Astrocyte (in vitro differentiated cells and primary cell): Measurements from ENCODE around the gene SLC4A5. TPM values are rescaled to one million over a fixed set of nuclear protein-coding genes. Genes with fewer than 3 reads are reported as not detected.

Experiments used
- DNase-seq: peaks from one replicate; pipeline ENCODE4 v3.0.0-alpha.2; 2010; ENCODE audit warnings: low read depth
- FAIRE-seq: peaks from 2 replicates; lab custom pipeline; 2011; peaks lifted over from hg19 to GRCh38; lab: Jason Lieb, UNC
- H2AFZ ChIP-seq: 2 replicates; pipeline ENCODE4 v1.6.0; 2012; ENCODE audit warnings: low read depth, low read length, inconsistent platforms
- H3K27ac ChIP-seq: 2 replicates; pipeline ENCODE4 v1.5.1; 2011; ENCODE audit warnings: low read depth, low read length, inconsistent platforms
- H3K27me3 ChIP-seq: 2 replicates; pipeline ENCODE4 v1.6.0; 2011; ENCODE audit warnings: low read length, inconsistent platforms; ENCODE audit not compliant: insufficient read depth
- H3K36me3 ChIP-seq: 2 replicates; pipeline ENCODE4 v1.5.1; 2011; ENCODE audit warnings: low read length, inconsistent platforms; ENCODE audit not compliant: insufficient read depth
- H3K4me1 ChIP-seq: 2 replicates; pipeline ENCODE4 v1.5.1; 2011; ENCODE audit warnings: low read length, inconsistent platforms; ENCODE audit not compliant: insufficient read depth
- H3K4me2 ChIP-seq: 2 replicates; pipeline ENCODE4 v1.6.0; 2012; ENCODE audit warnings: low read length, inconsistent platforms
- H3K4me3 ChIP-seq: 2 replicates; pipeline ENCODE4 v1.5.1; 2011; ENCODE audit warnings: low read depth, mild to moderate bottlenecking, low read length, inconsistent platforms; ENCODE audit not compliant: insufficient read depth
- H3K79me2 ChIP-seq: 2 replicates; pipeline ENCODE4 v1.6.0; 2012; ENCODE audit warnings: mild to moderate bottlenecking, low read length, inconsistent platforms; ENCODE audit not compliant: insufficient read depth
- H3K9ac ChIP-seq: 2 replicates; pipeline ENCODE4 v1.6.0; 2012; ENCODE audit warnings: mild to moderate bottlenecking, low read length, inconsistent platforms
- H3K9me3 ChIP-seq: 2 replicates; pipeline ENCODE4 v1.5.1; 2012; ENCODE audit warnings: low read depth, mild to moderate bottlenecking, low read length, inconsistent platforms; ENCODE audit not compliant: insufficient read depth
- H4K20me1 ChIP-seq: 2 replicates; pipeline ENCODE4 v1.6.0; 2012; ENCODE audit warnings: low read length, inconsistent platforms; ENCODE audit not compliant: insufficient read depth
- H3K27ac Mint-ChIP-seq: one replicate; pipeline ENCODE4 v1.8.0; 2021; ENCODE audit warnings: mild to moderate bottlenecking, mixed read lengths; ENCODE audit not compliant: unreplicated experiment
- H3K27me3 Mint-ChIP-seq: one replicate; pipeline ENCODE4 v1.8.0; 2021; ENCODE audit warnings: low read depth, mixed read lengths; ENCODE audit not compliant: unreplicated experiment
- H3K36me3 Mint-ChIP-seq: one replicate; pipeline ENCODE4 v1.8.0; 2021; ENCODE audit warnings: low read depth, mixed read lengths; ENCODE audit not compliant: unreplicated experiment
- H3K4me1 Mint-ChIP-seq: one replicate; pipeline ENCODE4 v1.8.0; 2021; ENCODE audit warnings: low read depth, mixed read lengths; ENCODE audit not compliant: unreplicated experiment
- H3K4me3 Mint-ChIP-seq: one replicate; pipeline ENCODE4 v1.8.0; 2021; ENCODE audit warnings: mild to moderate bottlenecking, moderate library complexity, mixed read lengths; ENCODE audit not compliant: unreplicated experiment
- H3K9me3 Mint-ChIP-seq: one replicate; pipeline ENCODE4 v1.8.0; 2021; ENCODE audit warnings: mild to moderate bottlenecking, mixed read lengths; ENCODE audit not compliant: unreplicated experiment
- EZH2 ChIP-seq: IDR thresholded peaks from 2 replicates; pipeline ENCODE4 v1.6.1; 2012; ENCODE audit warnings: mild to moderate bottlenecking, low read length, inconsistent platforms; ENCODE audit not compliant: insufficient read depth
- total RNA-seq: library from RNA; stranded (reverse); gene quantifications from 2 replicates; pipeline ENCODE4 v1.2.1, GENCODE V29; 2021
- TF ChIP-seq, protein P1 (sequence below): IDR thresholded peaks from 2 replicates; pipeline ENCODE4 v1.5.1; 2011; ENCODE audit warnings: low read depth, mild to moderate bottlenecking, inconsistent platforms, low read length, moderate library complexity; ENCODE audit not compliant: insufficient read depth

The SLC4A5 gene
- total RNA-seq, 1 donor from 2014 or later: 0.41 TPM

DNA sequence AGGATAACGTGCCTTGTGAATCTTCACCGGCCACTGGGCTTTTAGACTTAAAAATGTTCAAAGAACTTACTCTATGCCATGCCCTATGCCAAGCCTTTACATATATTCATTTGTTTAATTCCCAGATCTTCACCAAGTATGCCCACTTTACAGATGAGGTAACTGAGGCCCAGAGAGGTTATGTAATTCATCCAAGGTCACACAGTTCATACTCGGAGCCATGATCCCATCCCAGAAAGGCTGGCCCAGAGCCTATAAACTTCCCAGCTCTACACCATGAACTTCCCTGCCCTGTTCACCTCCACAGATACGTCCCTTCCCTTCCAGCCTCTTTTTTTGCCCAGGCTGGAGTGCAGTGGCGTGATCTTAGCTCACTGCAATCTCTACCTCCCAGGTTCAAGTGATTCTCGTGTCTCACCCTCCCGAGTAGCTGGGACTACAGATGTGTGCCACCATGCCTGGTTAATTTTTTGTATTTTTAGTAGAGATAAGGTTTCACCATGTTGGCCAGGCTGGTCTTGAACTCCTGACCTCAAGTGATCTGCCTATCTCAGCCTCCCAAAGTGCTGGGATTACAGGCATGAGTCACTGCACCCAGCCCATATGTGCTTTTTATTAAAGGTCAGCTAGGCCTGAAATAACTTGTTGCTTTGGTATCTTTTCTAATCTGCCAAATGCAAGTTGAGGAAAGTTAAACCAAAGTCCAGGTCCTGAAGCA lies 100.7 kb downstream of the SLC4A5 start:
- H3K36me3 ChIP-seq: no peaks in the 10 kb centered on the region
- Mint-ChIP-seq H3K36me3 (peaks cover 2% of the 10 kb centered on the region), H3K27ac (no peak overlapping the region), H3K27me3 (peaks cover 3% of the 10 kb centered on the region), H3K9me3 (no peaks in the 10 kb centered on the region), H3K4me1 (no peaks in the 10 kb centered on the region), H3K4me3 (no peak overlapping the region)
- no peaks in the 10 kb centered on the region for H3K4me1 ChIP-seq
- H3K27me3 ChIP-seq: peaks cover 3% of the 10 kb centered on the region
- no peak overlapping the region for H2AFZ ChIP-seq
- no peak for FAIRE-seq
- H4K20me1 ChIP-seq: no peaks in the 10 kb centered on the region
- TF ChIP-seq EZH2: no peak
- TF ChIP-seq, protein P1, sequence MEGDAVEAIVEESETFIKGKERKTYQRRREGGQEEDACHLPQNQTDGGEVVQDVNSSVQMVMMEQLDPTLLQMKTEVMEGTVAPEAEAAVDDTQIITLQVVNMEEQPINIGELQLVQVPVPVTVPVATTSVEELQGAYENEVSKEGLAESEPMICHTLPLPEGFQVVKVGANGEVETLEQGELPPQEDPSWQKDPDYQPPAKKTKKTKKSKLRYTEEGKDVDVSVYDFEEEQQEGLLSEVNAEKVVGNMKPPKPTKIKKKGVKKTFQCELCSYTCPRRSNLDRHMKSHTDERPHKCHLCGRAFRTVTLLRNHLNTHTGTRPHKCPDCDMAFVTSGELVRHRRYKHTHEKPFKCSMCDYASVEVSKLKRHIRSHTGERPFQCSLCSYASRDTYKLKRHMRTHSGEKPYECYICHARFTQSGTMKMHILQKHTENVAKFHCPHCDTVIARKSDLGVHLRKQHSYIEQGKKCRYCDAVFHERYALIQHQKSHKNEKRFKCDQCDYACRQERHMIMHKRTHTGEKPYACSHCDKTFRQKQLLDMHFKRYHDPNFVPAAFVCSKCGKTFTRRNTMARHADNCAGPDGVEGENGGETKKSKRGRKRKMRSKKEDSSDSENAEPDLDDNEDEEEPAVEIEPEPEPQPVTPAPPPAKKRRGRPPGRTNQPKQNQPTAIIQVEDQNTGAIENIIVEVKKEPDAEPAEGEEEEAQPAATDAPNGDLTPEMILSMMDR: no peak
- no peak overlapping the region for H3K9ac ChIP-seq
- H3K79me2 ChIP-seq: no peaks in the 10 kb centered on the region
- H3K4me3 ChIP-seq: no peak overlapping the region
- DNase-seq: no peak
- H3K27ac ChIP-seq: no peak overlapping the region
- H3K4me2 ChIP-seq: no peak overlapping the region
- peaks cover 7% of the 10 kb centered on the region for H3K9me3 ChIP-seq

DNA sequence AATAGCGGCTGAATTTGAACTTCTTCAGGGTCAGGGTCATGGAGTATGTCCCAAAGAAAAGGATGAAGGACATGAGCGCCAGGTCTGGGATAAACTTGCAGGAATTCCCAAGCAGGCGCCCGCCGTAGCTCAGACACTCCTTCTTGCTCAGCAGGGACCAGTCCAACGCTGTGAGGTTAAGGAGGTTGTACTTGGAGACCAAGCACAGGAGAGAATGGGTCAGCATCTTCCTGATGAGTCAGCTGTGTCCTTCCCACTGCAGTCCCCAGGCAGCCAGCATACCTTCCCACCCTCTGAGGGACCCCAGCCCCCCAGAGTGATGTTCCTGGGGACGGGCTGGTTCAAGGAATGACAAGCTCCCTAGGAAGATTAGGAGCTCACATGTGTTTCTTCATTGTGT lies 103.9 kb downstream of the SLC4A5 start:
- no peaks in the 10 kb centered on the region for H3K36me3 Mint-ChIP-seq
- H3K27ac Mint-ChIP-seq: no peak overlapping the region
- no peak overlapping the region for H2AFZ ChIP-seq
- no peak overlapping the region for H3K4me3 ChIP-seq
- no peak overlapping the region for H3K9ac ChIP-seq
- DNase-seq: no peak
- H3K4me2 ChIP-seq: no peak overlapping the region
- H3K27me3 Mint-ChIP-seq: peaks cover 3% of the 10 kb centered on the region
- peaks cover 3% of the 10 kb centered on the region for H3K27me3 ChIP-seq
- H3K36me3 ChIP-seq: no peaks in the 10 kb centered on the region
- no peaks in the 10 kb centered on the region for H4K20me1 ChIP-seq
- H3K27ac ChIP-seq: no peak overlapping the region
- TF ChIP-seq EZH2: no peak
- TF ChIP-seq, protein P1: no peak
- H3K4me3 Mint-ChIP-seq: no peak overlapping the region
- no peaks in the 10 kb centered on the region for H3K4me1 Mint-ChIP-seq
- H3K79me2 ChIP-seq: no peaks in the 10 kb centered on the region
- no peaks in the 10 kb centered on the region for H3K9me3 Mint-ChIP-seq
- no peak for FAIRE-seq
- H3K9me3 ChIP-seq: peaks cover 7% of the 10 kb centered on the region
- no peaks in the 10 kb centered on the region for H3K4me1 ChIP-seq

DNA sequence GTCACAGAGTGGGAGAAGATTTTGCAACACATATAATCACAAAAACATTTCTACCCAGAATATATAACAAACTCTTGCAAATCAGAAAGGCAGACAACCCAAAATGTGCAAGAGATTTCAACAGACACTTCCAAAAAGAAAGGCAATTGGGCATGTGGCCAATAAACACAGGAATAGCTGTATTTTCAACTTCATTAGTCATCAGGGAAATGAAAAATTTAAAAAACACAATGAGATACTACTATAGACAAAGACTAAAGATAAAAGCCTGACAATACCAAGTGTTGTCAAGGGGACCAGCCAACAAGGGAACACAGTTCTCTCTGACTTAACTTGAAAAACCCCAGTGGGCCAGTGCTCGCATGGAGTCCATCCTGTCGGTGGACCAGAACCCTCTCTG lies 104.3 kb downstream of the SLC4A5 start:
- no peaks in the 10 kb centered on the region for H3K9me3 Mint-ChIP-seq
- DNase-seq: peak; percentile 23
- H3K79me2 ChIP-seq: no peaks in the 10 kb centered on the region
- H3K4me2 ChIP-seq: no peak overlapping the region
- no peak overlapping the region for H2AFZ ChIP-seq
- no peaks in the 10 kb centered on the region for H3K27me3 ChIP-seq
- no peak overlapping the region for H3K9ac ChIP-seq
- H3K36me3 ChIP-seq: no peaks in the 10 kb centered on the region
- TF ChIP-seq EZH2: no peak
- TF ChIP-seq, protein P1: no peak
- no peak overlapping the region for H3K4me3 ChIP-seq
- H3K27ac Mint-ChIP-seq: no peak overlapping the region
- H3K27ac ChIP-seq: no peak overlapping the region
- peaks cover 3% of the 10 kb centered on the region for H3K27me3 Mint-ChIP-seq
- H3K4me3 Mint-ChIP-seq: no peak overlapping the region
- no peaks in the 10 kb centered on the region for H4K20me1 ChIP-seq
- no peak for FAIRE-seq
- H3K4me1 ChIP-seq: no peaks in the 10 kb centered on the region
- H3K4me1 Mint-ChIP-seq: no peaks in the 10 kb centered on the region
- H3K36me3 Mint-ChIP-seq: no peaks in the 10 kb centered on the region
- H3K9me3 ChIP-seq: peaks cover 7% of the 10 kb centered on the region
